NCI-H510A treated with DMSO at 0.1 percent for 48 hours (cell line): ENCODE data around the gene SAMD10.
A peak's percentile ranks its signal among the peaks of the same experiment; 100 is the strongest.

ENCODE experiments used
- DNase-seq: peaks from one replicate; lab custom pipeline; 2025; lab: John Stamatoyannopoulos, UW

SAMD10 gene

DNA sequence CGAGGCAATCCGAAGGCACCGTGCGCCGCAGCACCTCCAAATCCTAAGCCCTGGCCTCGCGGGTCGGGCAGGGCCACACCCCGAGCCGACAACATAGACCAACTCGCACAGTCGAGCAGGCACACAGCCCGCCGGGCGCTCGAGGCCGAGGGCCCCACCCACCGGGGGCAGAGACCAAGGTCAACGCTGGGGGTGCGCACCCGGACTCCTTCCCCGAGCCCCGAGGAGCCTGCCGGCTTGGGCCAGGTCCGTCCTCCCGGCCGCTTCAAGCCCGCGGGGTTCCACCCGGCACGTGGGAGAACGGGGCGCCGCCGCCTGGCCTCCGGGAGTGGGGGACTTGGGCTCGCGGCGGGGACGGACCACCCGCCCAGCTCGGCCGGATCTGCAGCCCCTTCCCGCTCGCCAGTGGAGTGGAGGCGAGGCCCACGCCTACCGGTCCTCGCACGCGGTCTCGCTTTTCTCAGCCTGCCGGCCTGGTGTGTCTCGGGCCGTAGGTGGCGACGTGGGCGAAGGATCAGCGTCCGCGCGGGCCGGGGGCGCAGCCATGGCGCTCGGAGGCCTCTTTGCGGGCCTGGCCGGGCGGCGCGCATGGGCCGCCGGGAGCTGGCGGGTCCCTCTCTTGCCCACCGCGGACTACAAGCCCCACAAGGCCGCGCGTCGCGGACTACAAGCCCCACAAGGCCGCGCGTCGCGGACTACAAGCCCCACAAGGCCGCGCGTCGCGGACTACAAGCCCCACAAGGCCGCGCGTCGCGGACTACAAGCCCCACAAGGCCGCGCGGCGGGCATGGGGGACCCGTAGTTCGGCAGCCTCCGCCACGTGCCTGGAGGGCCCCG lies 23.4 kb downstream of the SAMD10 start, which contains the start of gene UCKL1:
Gene UCKL1, minus strand, starts transcription at position 590 of the 837 bp plus-strand sequence. Its CDS starts 44 bp downstream, at position 546.
- peak; percentile 79 for DNase-seq

GRCh38 chr20:63955281-63955826 lies 24.1 kb downstream of the SAMD10 start:
- DNase-seq: no peak

GRCh38 chr20:63953764-63954429 lies 25.5 kb downstream of the SAMD10 start:
- DNase-seq: no peak

DNA sequence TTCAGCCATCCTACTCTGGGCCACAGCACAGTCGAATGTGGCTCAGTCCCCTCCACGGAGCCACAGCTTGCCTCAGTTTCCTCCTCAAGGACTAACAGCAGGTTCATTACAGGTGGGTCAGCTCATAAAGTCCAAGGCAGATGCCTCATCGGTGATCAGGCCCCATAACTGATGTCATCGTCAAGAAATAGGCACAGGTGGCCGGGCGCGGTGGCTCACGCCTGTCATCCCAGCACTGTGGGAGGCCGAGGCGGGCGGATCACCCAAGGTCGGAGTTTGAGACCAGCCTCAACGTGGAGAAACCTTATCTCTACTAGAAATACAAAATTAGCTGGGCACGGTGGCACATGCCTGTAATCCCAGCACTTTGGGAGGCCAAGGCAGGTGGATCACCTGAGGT lies 26.7 kb downstream of the SAMD10 start:
- no peak for DNase-seq

DNA sequence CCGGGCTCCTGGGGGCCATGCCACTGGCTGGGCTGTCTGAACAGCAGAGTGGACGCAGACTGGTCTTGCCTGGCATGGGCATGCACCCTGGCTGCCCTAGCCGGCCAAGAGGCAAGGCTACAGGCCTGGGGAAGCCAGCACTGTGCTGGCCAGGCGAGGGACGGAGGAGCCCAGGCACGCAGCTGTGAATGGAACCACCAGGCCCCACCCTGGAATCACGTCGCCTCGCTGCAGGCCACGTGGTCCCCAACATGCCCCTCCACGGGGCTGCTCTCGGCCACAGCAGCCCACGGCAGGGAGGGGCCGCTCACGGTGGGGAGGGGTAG lies 27.3 kb downstream of the SAMD10 start:
- DNase-seq: no peak

DNA sequence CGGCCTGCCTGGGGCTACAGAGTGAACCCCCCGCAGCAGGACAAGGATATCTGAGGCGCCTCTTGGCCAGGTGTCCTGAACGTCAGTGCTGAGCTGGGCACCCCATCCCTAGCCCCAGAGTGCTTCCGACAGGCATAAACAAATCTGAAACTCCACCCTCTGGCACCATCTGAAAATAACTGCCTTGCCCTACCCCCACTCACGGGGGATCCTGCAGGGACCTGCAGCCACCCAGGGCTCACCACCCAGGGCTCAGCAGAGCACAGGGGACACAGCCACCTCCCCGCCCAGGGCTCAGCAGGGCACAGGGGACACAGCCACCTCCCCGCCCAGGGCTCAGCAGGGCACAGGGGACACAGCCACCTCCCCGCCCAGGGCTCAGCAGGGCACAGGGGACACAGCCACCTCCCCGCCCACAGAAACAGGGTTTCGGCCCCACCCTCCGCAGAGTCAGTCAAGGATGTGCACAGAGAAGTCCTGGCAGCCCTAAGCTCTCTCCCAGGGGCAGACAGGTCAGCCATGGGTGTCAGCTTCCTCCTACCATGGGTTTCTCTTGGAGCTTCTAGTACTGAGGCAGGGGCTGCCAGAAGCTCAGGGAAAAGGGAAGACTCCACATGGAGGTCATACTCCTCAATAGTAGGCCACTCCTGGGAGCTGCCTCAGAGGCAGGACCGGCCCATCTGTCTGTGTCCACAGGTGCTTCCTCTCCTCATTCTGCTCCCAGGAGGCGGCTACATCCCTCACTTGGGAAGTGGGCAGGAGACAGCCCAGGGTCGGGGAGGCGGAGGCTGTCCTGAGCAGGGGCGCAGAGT lies 27.8 kb downstream of the SAMD10 start:
- no peak for DNase-seq

GRCh38 chr20:63950701-63951397 lies 28.6 kb downstream of the SAMD10 start:
- no peak for DNase-seq

GRCh38 chr20:63947638-63948456 lies 31.6 kb downstream of the SAMD10 start:
- no peak for DNase-seq

- DNase-seq: no peak
These were observed 32.3 kb downstream of the SAMD10 start for GRCh38 chr20:63946986-63947637.

GRCh38 chr20:63945921-63946920 lies 33.2 kb downstream of the SAMD10 start:
- no peak for DNase-seq

DNA sequence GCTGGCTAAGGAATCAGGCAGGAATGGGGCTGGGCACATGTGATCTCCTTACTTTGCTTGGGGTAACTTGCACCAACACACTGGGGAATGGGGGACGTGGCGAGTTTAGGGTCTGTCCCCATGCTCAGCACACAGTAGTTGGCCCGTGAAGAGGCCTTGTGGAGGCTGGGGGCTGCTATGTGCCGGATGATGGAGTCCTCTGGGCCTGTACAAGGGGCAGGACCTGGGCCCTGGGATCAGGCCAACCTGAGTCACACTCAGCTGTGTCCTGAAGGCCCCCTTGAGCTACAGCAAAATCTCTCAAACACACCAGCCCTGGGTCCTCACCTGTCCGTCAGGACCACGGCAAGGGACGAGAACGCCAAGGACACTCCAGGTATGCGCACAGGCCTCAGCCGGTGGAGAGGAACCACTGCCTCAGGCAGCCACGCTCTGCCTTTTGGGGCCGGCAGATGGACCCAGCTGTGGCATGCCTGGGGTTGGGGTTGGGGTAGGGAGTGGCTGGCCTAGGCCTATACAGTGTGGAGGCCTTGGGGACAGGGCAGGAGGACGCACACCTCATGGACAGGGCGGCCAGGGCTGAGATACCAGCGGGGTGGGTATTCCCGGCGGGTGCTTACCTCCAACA lies 34.3 kb downstream of the SAMD10 start:
- DNase-seq: no peak

DNA sequence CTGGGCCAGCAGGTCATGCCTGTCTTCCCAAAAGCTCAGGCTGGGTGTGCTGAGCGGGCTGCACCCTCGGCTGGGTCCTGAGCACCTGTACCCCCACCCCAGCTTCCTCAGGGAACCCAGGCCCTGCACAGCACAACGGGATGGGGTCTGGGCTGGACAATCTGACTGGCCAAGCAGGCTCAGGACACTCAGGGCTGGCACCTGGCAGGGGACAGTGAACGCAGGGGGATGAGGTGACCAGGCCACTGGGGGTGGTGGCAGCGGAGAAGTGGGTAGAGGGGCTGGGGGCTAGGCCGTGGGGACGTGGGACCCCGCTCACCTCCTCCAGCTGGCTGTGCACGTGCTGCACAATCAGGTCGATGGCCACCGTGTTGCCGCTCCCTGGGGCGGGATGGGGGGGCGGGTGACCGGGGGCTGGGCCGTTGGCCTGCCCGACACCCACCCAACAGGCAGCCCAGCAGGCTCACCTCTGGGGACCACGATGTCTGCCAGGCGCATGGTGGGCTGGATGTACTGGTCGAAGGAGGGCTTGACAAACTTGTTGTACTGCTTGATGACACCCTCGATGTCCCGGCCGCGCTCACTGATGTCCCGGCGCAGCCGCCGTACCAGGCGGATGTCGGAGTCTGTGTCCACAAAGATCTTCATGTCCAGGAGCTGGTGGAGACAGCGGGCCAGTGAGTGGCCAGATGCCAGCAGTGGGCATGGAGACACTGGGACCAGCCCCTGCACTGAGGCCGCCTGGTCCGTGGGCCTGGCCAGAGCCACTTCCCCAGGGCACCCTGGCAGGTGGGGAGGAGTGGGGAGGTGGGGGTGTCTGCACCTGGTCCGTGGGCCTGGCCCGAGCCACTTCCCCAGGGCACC lies 35.1 kb downstream of the SAMD10 start:
- DNase-seq: no peak

- DNase-seq: no peak
These were observed 35.7 kb downstream of the SAMD10 start for GRCh38 chr20:63943808-63944077.

DNA sequence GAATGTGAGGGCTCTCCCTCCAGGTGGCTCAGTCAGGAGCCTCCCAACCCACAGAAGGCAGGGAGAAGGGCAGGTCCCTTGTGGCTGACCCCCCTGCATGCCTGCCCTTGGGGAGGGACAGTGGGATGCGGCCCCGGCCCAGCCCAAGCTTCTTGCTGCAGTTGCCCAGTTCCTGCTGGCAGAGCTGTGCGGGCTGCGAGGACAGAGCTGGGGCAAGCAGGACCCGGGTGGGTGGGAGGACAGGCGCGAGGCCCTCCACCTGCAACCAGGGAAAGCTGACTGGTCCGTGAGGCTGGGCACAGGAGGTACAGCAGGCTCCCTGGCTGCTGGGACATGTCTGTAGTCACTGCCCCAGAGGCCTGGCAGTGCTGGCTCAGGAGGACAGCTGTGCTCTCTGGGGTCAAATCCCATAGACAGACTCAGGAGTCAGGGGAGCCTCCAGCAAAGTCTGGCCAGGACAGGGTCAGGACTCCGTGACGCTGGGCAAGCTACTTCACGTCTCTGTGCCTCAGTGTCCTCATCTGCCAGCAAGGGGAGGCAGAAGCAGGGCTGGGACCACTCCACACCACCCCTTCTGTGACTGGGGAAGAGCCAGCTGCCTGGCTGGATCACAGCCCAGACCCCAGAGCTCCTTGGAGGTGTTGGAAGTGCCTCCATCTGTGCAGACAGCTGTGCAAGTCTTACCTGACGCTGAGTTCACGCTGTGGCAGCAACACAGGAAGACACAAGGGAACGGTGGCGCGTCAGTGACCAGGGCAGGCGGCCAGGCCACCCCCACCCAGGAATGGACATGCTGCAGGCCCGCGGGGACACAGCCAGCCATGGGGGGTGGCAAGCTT lies 36.3 kb downstream of the SAMD10 start:
- no peak for DNase-seq

DNA sequence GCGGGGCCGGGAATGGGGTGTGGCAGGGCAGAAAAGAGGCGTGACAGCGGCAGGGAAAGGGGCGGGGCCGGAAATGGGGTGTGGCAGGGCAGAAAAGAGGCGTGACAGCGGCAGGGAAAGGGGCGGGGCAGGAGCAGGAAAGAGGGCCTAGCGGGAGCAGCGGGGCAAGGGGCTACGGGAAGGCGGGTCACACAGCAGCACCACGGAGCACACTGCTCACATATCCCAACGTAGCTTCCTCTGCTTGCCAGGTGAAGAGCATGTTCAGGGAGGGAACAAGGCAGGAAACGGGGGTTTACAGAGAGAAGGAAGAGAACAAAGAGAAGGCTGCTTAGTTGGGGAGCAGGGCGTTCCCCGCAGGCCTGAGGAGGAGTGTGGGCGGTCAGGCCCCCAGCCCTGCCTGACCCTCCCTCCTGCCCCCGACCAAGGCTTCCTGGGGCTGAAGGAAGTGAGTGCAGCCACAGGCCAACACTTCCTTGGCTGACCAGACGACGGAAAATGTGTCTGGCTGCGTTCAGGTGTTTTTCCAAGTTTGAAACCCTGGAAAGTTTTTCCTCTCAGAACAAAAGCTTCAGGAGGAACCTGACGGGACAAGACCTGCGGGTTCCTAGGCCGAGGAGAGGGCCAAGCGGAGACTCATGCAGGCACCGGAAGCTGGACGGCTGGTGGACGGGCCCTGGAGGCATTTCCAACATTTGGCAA lies 37.0 kb downstream of the SAMD10 start:
- DNase-seq: no peak
